ENCODE measurements around the gene SARDH. TPM values are rescaled to one million over a fixed set of nuclear protein-coding genes. Genes with fewer than 3 reads are reported as not detected.

The SARDH gene
- polyA plus RNA-seq, 3 donors = not detected

DNA sequence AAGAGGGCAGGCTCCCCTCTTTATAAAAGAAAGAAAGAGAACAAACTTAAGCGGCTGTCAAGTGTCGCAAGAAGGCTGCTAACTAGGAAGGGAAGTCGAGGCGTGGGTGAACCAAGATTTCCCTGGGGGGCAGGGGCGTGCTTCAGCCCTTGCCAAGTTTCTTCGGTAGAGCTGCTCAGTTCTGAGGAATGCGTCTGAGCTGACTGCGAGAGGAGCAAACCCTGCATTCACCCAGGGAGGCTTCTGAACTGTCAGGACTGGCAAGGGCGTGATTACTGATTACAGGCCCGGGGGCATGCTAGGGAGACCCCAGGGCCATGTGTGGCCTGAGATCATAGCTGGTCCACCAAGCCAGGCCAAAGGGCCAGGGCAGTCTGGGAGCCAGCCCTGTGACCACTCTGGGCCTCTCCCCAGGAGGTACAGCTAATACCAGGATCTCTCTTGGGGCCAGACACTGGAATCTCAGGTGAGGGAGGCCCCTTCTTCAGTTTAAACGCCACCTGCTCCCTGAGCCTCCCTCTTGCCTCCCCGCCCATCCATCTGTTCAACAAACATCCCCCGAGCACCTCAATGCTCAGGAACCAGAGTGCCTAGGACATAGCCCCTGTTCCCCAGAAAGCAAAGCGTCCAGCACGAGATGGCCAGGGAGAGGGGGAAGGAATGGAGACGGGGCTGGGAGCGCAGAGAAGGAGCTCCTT is 30.9 kb downstream of the SARDH start:
- peak overlapping the region in 1 of 7 donors; percentile 18 for H3K27ac Mint-ChIP-seq
- no peaks in the 10 kb centered on the region for H4K20me1 ChIP-seq (ENCODE audit: insufficient read depth, low read length)
- no peak overlapping the region for H3K4me2 ChIP-seq (replicated peaks; ENCODE audit: extremely low read depth, low read length, poor library complexity, severe bottlenecking)
- H3K4me1 ChIP-seq (ENCODE audit: control insufficient read depth in 1 of 2, insufficient read depth in 2 of 2, low read length in 2 of 2) = peaks cover 8 to 9% of the 10 kb centered on the region in 2 donors
- peaks cover 0 to 11% of the 10 kb centered on the region in 2 donors for H3K27me3 ChIP-seq (ENCODE audit: control insufficient read depth in 2 of 2, insufficient read depth in 2 of 2, low read length in 2 of 2)
- no peaks in the 10 kb centered on the region for H3K79me2 ChIP-seq (ENCODE audit: insufficient read depth, low read length)
- peaks cover 5% of the 10 kb centered on the region for H3K4me1 Mint-ChIP-seq
- intact Hi-C loops (cut with micrococcal nuclease) = no loop called here
- peaks cover 11 to 21% (median 12%) of the 10 kb centered on the region in 3 donors for H3K27me3 Mint-ChIP-seq (ENCODE audit: low read depth in 3 of 3)
- no peak overlapping the region for H3K27ac ChIP-seq (ENCODE audit: low read depth in 1 of 2, low read length in 2 of 2)
- no peak for TF ChIP-seq CTCF (IDR thresholded peaks at IDR 0.05)
- peaks cover 0 to 3% (median 0%) of the 10 kb centered on the region in 7 donors for H3K9me3 Mint-ChIP-seq
- H3K9ac ChIP-seq (ENCODE audit: insufficient read depth, low read length, poor library complexity, severe bottlenecking) = no peak overlapping the region
- WGBS (ENCODE audit: insufficient coverage) = 43% methylated on average over 14 of the region's 17 CpGs
- H3K9me3 ChIP-seq (replicated peaks in 1 of 2; ENCODE audit: control insufficient read depth in 1 of 2, insufficient read depth in 1 of 2, low read length in 2 of 2) = no peaks in the 10 kb centered on the region
- H3K4me3 Mint-ChIP-seq = no peak overlapping the region
- H2AFZ ChIP-seq (ENCODE audit: insufficient read depth, low read depth, low read length, poor library complexity, severe bottlenecking) = peak overlapping the region; percentile 35
- DNase-seq = no peak
- no peak overlapping the region for H3K4me3 ChIP-seq (replicated peaks in 1 of 3; ENCODE audit: low read depth in 2 of 3, low read length in 3 of 3)
- no peaks in the 10 kb centered on the region for H3K36me3 Mint-ChIP-seq
- H3K36me3 ChIP-seq (replicated peaks in 1 of 2; ENCODE audit: control insufficient read depth in 1 of 2, insufficient read depth in 2 of 2, low read length in 2 of 2) = no peaks in the 10 kb centered on the region

GRCh38 chr9:133706307-133707050 is 31.7 kb downstream of the SARDH start:
- no peak overlapping the region for H3K27ac ChIP-seq (ENCODE audit: low read depth in 1 of 2, low read length in 2 of 2)
- intact Hi-C loops (cut with micrococcal nuclease) = no loop called here
- WGBS (ENCODE audit: insufficient coverage) = 68% methylated on average over 4 of the region's 12 CpGs
- H3K27me3 ChIP-seq (ENCODE audit: control insufficient read depth in 2 of 2, insufficient read depth in 2 of 2, low read length in 2 of 2) = peaks cover 0 to 18% of the 10 kb centered on the region in 2 donors
- Mint-ChIP-seq H3K4me3 (no peak overlapping the region), H3K4me1 (peaks cover 5% of the 10 kb centered on the region), H3K36me3 (no peaks in the 10 kb centered on the region), H3K27me3 (ENCODE audit: low read depth in 3 of 3) (peaks cover 16 to 27% (median 18%) of the 10 kb centered on the region in 3 donors), H3K9me3 (peaks cover 0 to 3% (median 0%) of the 10 kb centered on the region in 7 donors), H3K27ac (no peak overlapping the region)
- H3K9ac ChIP-seq (ENCODE audit: insufficient read depth, low read length, poor library complexity, severe bottlenecking) = no peak overlapping the region
- H3K79me2 ChIP-seq (ENCODE audit: insufficient read depth, low read length) = no peaks in the 10 kb centered on the region
- H2AFZ ChIP-seq (ENCODE audit: insufficient read depth, low read depth, low read length, poor library complexity, severe bottlenecking) = peak overlapping the region; percentile 35
- H4K20me1 ChIP-seq (ENCODE audit: insufficient read depth, low read length) = no peaks in the 10 kb centered on the region
- H3K4me3 ChIP-seq (replicated peaks in 1 of 3; ENCODE audit: low read depth in 2 of 3, low read length in 3 of 3) = no peak overlapping the region
- no peak overlapping the region for H3K4me2 ChIP-seq (replicated peaks; ENCODE audit: extremely low read depth, low read length, poor library complexity, severe bottlenecking)
- TF ChIP-seq CTCF (IDR thresholded peaks at IDR 0.05) = no peak
- no peak for DNase-seq
- peaks cover 9 to 12% of the 10 kb centered on the region in 2 donors for H3K4me1 ChIP-seq (ENCODE audit: control insufficient read depth in 1 of 2, insufficient read depth in 2 of 2, low read length in 2 of 2)
- no peaks in the 10 kb centered on the region for H3K36me3 ChIP-seq (replicated peaks in 1 of 2; ENCODE audit: control insufficient read depth in 1 of 2, insufficient read depth in 2 of 2, low read length in 2 of 2)
- H3K9me3 ChIP-seq (replicated peaks in 1 of 2; ENCODE audit: control insufficient read depth in 1 of 2, insufficient read depth in 1 of 2, low read length in 2 of 2) = no peaks in the 10 kb centered on the region
